Neural crest cell (in vitro differentiated cells): ENCODE measurements around the gene CHN2. TPM values are rescaled to one million over a fixed set of nuclear protein-coding genes. Genes with fewer than 3 reads are reported as not detected.

Source experiments
- DNase-seq: peaks from one replicate; pipeline ENCODE4 v3.0.0; 2021; ENCODE audit warnings: low read depth, mixed read lengths, low spot score
- H3K27ac Mint-ChIP-seq: one replicate; pipeline ENCODE4 v1.8.0; 2021; ENCODE audit warnings: mild to moderate bottlenecking, mixed read lengths; ENCODE audit not compliant: unreplicated experiment
- H3K27me3 Mint-ChIP-seq: 2 replicates; pipeline ENCODE4 v1.8.0; 2021; ENCODE audit warnings: low read depth, mild to moderate bottlenecking, mixed read lengths
- H3K36me3 Mint-ChIP-seq: 2 replicates; pipeline ENCODE4 v1.8.0; 2021; ENCODE audit warnings: low read depth, mild to moderate bottlenecking, mixed read lengths
- H3K4me1 Mint-ChIP-seq: 2 replicates; pipeline ENCODE4 v1.8.0; 2021; ENCODE audit warnings: mixed read lengths
- H3K4me3 Mint-ChIP-seq: one replicate; pipeline ENCODE4 v1.8.0; 2021; ENCODE audit warnings: mild to moderate bottlenecking, mixed read lengths
- H3K9me3 Mint-ChIP-seq: 2 replicates; pipeline ENCODE4 v1.8.0; 2021; ENCODE audit warnings: mixed read lengths
- CTCF ChIP-seq: fragments of 200-600 bp; sonication (generic); conservative IDR thresholded peaks from 2 replicates; pipeline ENCODE4 v1.5.0; 2021; ENCODE audit warnings: antibody characterized with exemption, mild to moderate bottlenecking
- total RNA-seq: library from RNA; stranded (reverse); gene quantifications from 2 replicates; pipeline ENCODE4 v1.2.1, GENCODE V29; 2021

CHN2 gene
- total RNA-seq, 1 donor from 2014 or later: 15.4 TPM

- no peaks in the 10 kb centered on the region for H3K27me3 Mint-ChIP-seq
- no peak for DNase-seq
- H3K36me3 Mint-ChIP-seq: no peaks in the 10 kb centered on the region
- TF ChIP-seq CTCF: no peak
- H3K4me1 Mint-ChIP-seq: no peaks in the 10 kb centered on the region
- no peaks in the 10 kb centered on the region for H3K9me3 Mint-ChIP-seq
- H3K27ac Mint-ChIP-seq: no peak overlapping the region
- H3K4me3 Mint-ChIP-seq: no peak overlapping the region
Observed at GRCh38 chr7:29429401-29429800, 234.8 kb downstream of the CHN2 start.

DNA sequence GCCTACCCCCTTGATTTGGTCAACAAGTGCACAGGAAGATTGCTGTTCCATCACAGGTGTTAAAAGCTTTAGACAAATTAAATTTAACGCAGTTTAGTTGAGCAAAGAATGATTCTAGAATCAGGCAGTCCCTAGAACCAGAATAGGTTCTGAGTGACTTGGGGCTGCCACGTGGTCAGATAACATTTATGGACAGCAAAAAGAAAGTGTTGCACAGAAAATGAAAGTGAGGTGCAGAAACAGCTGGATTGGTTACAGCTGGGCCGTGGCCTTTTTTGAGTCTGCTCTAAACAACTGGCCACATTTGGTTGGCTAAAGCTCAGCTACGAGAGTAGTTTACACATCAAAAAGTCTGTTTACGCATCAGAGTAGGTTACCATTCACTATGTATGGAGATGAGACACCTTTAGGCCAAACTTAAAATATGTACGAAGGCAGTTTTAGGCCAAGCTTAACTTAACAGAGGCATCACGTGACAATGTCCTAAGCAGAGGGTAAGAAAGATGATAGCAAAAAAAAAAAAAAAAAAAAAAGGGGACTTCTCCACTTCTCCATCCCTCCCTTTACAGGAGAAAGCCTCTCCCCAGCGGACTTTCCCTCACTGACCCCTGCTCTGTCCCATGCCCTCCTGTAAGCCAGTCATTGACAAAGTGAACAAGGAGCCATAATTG, 235.8 kb downstream of the CHN2 start:
- no peaks in the 10 kb centered on the region for H3K4me1 Mint-ChIP-seq
- H3K27ac Mint-ChIP-seq: no peak overlapping the region
- H3K9me3 Mint-ChIP-seq: no peaks in the 10 kb centered on the region
- H3K27me3 Mint-ChIP-seq: no peaks in the 10 kb centered on the region
- TF ChIP-seq CTCF: no peak
- DNase-seq: no peak
- no peaks in the 10 kb centered on the region for H3K36me3 Mint-ChIP-seq
- H3K4me3 Mint-ChIP-seq: no peak overlapping the region

GRCh38 chr7:29431686-29432085, 237.1 kb downstream of the CHN2 start:
- no peak for DNase-seq
- Mint-ChIP-seq H3K36me3 (no peaks in the 10 kb centered on the region), H3K27ac (no peak overlapping the region), H3K9me3 (no peaks in the 10 kb centered on the region), H3K27me3 (no peaks in the 10 kb centered on the region), H3K4me3 (no peak overlapping the region), H3K4me1 (no peaks in the 10 kb centered on the region)
- TF ChIP-seq CTCF: no peak

DNA sequence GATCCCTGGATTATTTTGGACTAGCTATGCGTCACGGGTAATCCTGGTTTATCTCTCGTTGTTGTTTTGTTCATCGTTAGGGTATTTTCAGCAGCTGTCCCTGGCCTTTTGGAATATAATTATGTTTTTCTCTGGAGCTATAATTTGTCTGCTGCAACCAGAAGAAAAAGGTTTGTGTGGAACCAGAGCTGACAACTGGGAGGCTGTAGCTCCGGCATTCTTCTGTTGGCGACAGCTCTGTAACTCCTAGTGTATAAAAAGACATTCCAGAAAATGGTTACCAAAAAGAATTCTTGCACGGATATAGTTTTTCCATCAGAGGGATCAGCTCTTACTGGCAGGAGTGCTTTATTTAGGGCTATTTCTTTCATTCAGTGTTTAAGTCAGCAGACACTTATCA, 238.1 kb downstream of the CHN2 start:
- Mint-ChIP-seq H3K9me3 (no peaks in the 10 kb centered on the region), H3K27ac (no peak overlapping the region), H3K36me3 (no peaks in the 10 kb centered on the region), H3K4me3 (no peak overlapping the region), H3K27me3 (no peaks in the 10 kb centered on the region), H3K4me1 (no peaks in the 10 kb centered on the region)
- no peak for TF ChIP-seq CTCF
- DNase-seq: no peak

DNA sequence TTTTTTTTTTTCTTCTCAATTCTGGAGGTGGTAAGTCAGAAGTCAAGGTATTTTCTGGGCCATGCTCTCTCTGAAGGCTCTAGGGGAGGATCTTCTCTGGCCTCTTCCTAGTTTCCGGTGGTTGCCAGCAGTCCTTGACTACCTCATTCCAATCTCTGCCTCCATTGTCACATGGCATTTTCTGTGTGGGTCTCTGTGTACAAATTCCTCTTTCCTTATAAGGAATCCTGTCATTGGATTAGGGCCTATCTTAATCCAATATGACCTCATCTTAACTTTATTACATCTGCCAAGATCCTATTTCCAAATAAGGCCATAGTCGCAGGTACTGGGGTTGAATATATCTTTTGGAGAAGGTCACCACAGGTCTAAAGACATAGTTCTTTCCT, 239.8 kb downstream of the CHN2 start:
- no peaks in the 10 kb centered on the region for H3K4me1 Mint-ChIP-seq
- no peak overlapping the region for H3K27ac Mint-ChIP-seq
- H3K4me3 Mint-ChIP-seq: no peak overlapping the region
- DNase-seq: no peak
- TF ChIP-seq CTCF: no peak
- no peaks in the 10 kb centered on the region for H3K27me3 Mint-ChIP-seq
- H3K9me3 Mint-ChIP-seq: no peaks in the 10 kb centered on the region
- H3K36me3 Mint-ChIP-seq: no peaks in the 10 kb centered on the region
